HG02885 (cell line): Measurements from ENCODE around the gene NEDD4L.

ENCODE experiments used
- ATAC-seq: cut with Tn5 transposase; IDR thresholded peaks from one replicate; pipeline ENCODE4 v1.9.1; 2021; ENCODE audit warnings: mild to moderate bottlenecking; ENCODE audit not compliant: unreplicated experiment, poor library complexity

Gene NEDD4L

GRCh38 chr18:58299135-58299473, 255.1 kb downstream of the NEDD4L start:
- ATAC-seq = no peak

GRCh38 chr18:58299936-58300335, 255.9 kb downstream of the NEDD4L start:
- no peak for ATAC-seq

- ATAC-seq = no peak
Observed at GRCh38 chr18:58300867-58301266, 256.8 kb downstream of the NEDD4L start.

- peak; percentile 23 for ATAC-seq
Observed at GRCh38 chr18:58302811-58303210, 258.8 kb downstream of the NEDD4L start.

- peak; percentile 97 for ATAC-seq
Observed at GRCh38 chr18:58303363-58303762, 259.3 kb downstream of the NEDD4L start.

GRCh38 chr18:58305792-58306191, 261.8 kb downstream of the NEDD4L start:
- no peak for ATAC-seq

GRCh38 chr18:58307441-58307840, 263.4 kb downstream of the NEDD4L start:
- ATAC-seq = no peak

- ATAC-seq = no peak
Observed at GRCh38 chr18:58308463-58308862, 264.4 kb downstream of the NEDD4L start.

GRCh38 chr18:58309099-58309498, 265.1 kb downstream of the NEDD4L start:
- no peak for ATAC-seq

GRCh38 chr18:58309610-58310239, 265.7 kb downstream of the NEDD4L start:
- ATAC-seq = no peak

- peak; percentile 73 for ATAC-seq
Observed at GRCh38 chr18:58310517-58310916, 266.5 kb downstream of the NEDD4L start.

- ATAC-seq = no peak
Observed at GRCh38 chr18:58311390-58311789, 267.4 kb downstream of the NEDD4L start.

- no peak for ATAC-seq
Observed at GRCh38 chr18:58313491-58314032, 269.5 kb downstream of the NEDD4L start.

GRCh38 chr18:58314284-58314683, 270.3 kb downstream of the NEDD4L start:
- ATAC-seq = no peak

GRCh38 chr18:58315041-58315440, 271.0 kb downstream of the NEDD4L start:
- ATAC-seq = no peak

GRCh38 chr18:58315739-58316215, 271.8 kb downstream of the NEDD4L start:
- ATAC-seq = no peak

- ATAC-seq = no peak
Observed at GRCh38 chr18:58316396-58317342, 272.6 kb downstream of the NEDD4L start.

GRCh38 chr18:58319719-58320118, 275.7 kb downstream of the NEDD4L start:
- ATAC-seq = no peak

GRCh38 chr18:58320907-58321561, 277.0 kb downstream of the NEDD4L start:
- ATAC-seq = no peak

GRCh38 chr18:58321986-58322385, 278.0 kb downstream of the NEDD4L start:
- ATAC-seq = peak; percentile 88

- ATAC-seq = no peak
Observed at GRCh38 chr18:58322464-58322863, 278.4 kb downstream of the NEDD4L start.
